Lower leg skin (tissue), 4 donors: ENCODE results near the gene EPB41. TPM values are rescaled to one million over a fixed set of nuclear protein-coding genes. Genes with fewer than 3 reads are reported as not detected.

Experiments
- DNase-seq, 2 donors: peaks; one replicate each; pipeline ENCODE4 v3.0.0-alpha.2; 2019; ENCODE audit warnings: low spot score in 2 of 2
- H3K4me3 ChIP-seq: fragments of 200-600 bp; sonication (generic); 2 replicates; pipeline ENCODE4 v1.5.1; 2017; ENCODE audit warnings: mild to moderate bottlenecking, low read depth; ENCODE audit not compliant: poor library complexity, severe bottlenecking
- CTCF ChIP-seq, 3 donors: fragments of 450-650 bp; IDR thresholded peaks; one replicate each; pipeline ENCODE4 v1.5.1; 2016; ENCODE audit warnings: antibody characterized with exemption in 3 of 3, mild to moderate bottlenecking in 3 of 3, moderate library complexity in 2 of 3
- POLR2A ChIP-seq, 2 donors: fragments of 450-650 bp; IDR thresholded peaks; one replicate each; pipeline ENCODE4 v1.6.1; 2016 to 2017; ENCODE audit warnings: antibody characterized with exemption in 2 of 2, mild to moderate bottlenecking in 1 of 2, moderate library complexity in 1 of 2
- WGBS, 2 donors: methylation state at CpG; one replicate each; pipeline ENCODE4 v1.1.5; 2018; 5-methylcytosine and 5-hydroxymethylcytosine counted together
- intact Hi-C: fragments of 100-400 bp; cut with DNase I; formaldehyde crosslinking; loops from one replicate; pipeline ENCODE4 v1.15.0; 2023; ENCODE audit warnings: low total_unique reads
- total RNA-seq, 4 donors: library from RNA; depleted of rRNA; stranded (reverse); fragments of >200 nt; gene quantifications; one replicate each; pipeline ENCODE4 v1.1.0, GENCODE V29; 2016

EPB41 gene
- total RNA-seq, 4 donors from 2014 or later = 41.1 to 60.2 (median 50.3) TPM

- DNase-seq = no peak
- WGBS, 2 donors = 33 to 46% methylated on average over 2 of the region's 2 CpGs
- intact Hi-C loops = no loop called here
- no peak overlapping the region for H3K4me3 ChIP-seq
- TF ChIP-seq POLR2A (IDR thresholded peaks at IDR 0.05) (no peak), CTCF (IDR thresholded peaks at IDR 0.05) (no peak)
Measured at GRCh38 chr1:28899267-28899666, 15.1 kb upstream of the EPB41 start.

GRCh38 chr1:28900562-28900961, 13.8 kb upstream of the EPB41 start:
- intact Hi-C loops = no loop called here
- TF ChIP-seq POLR2A (IDR thresholded peaks at IDR 0.05) (no peak), CTCF (IDR thresholded peaks at IDR 0.05) (no peak)
- 91 to 97% methylated on average over 3 of the region's 3 CpGs for WGBS, 2 donors
- no peak overlapping the region for H3K4me3 ChIP-seq
- no peak for DNase-seq

- no peak for TF ChIP-seq POLR2A (IDR thresholded peaks at IDR 0.05)
- TF ChIP-seq CTCF (IDR thresholded peaks at IDR 0.05) = no peak
- intact Hi-C loops = no loop called here
- H3K4me3 ChIP-seq = no peak overlapping the region
- no peak for DNase-seq
- 87 to 98% methylated on average over 2 of the region's 2 CpGs for WGBS, 2 donors
Measured at GRCh38 chr1:28902738-28903137, 11.6 kb upstream of the EPB41 start.

GRCh38 chr1:28905921-28906666, 8.3 kb upstream of the EPB41 start:
- H3K4me3 ChIP-seq = no peak overlapping the region
- DNase-seq = peak in 1 of 2 donors; percentile 75
- no peak for TF ChIP-seq CTCF (IDR thresholded peaks at IDR 0.05)
- no peak for TF ChIP-seq POLR2A (IDR thresholded peaks at IDR 0.05)
- WGBS, 2 donors = 95 to 98% methylated on average over 8 of the region's 8 CpGs
- intact Hi-C loops = no loop called here

GRCh38 chr1:28909198-28909597, 5.2 kb upstream of the EPB41 start:
- H3K4me3 ChIP-seq = no peak overlapping the region
- DNase-seq = peak in 1 of 2 donors; percentile 7
- TF ChIP-seq CTCF (IDR thresholded peaks at IDR 0.05) (no peak), POLR2A (IDR thresholded peaks at IDR 0.05) (no peak)
- WGBS, 2 donors = 97 to 98% methylated on average over 2 of the region's 2 CpGs
- intact Hi-C loops = no loop called here
